ENCODE data around the gene HCFC1.
A peak's percentile ranks its signal among the peaks of the same experiment; 100 is the strongest.

HCFC1 gene

GRCh38 chrX:153971450-153972367 lies at the start of gene HCFC1:
TSS of gene HCFC1 (minus strand) at chrX:153971818. CDS start at chrX:153970840, 978 bp downstream.
- DNase-seq (ENCODE audit: extremely low spot score, insufficient read length, low read depth) (peak; percentile 48), FAIRE-seq (peak; percentile 97)

GRCh38 chrX:154021131-154021611 lies 49.6 kb upstream of the HCFC1 start:
- no peak for DNase-seq (ENCODE audit: extremely low spot score, insufficient read length, low read depth)
- no peak for FAIRE-seq

GRCh38 chrX:154020536-154021115 lies 49.0 kb upstream of the HCFC1 start:
- DNase-seq (ENCODE audit: extremely low spot score, insufficient read length, low read depth) (no peak), FAIRE-seq (peak; percentile 64)

GRCh38 chrX:154019633-154020528 lies 48.3 kb upstream of the HCFC1 start, which contains the start of gene IRAK1:
TSS of gene IRAK1 (minus strand) at chrX:154019902. CDS start at chrX:154019812, 90 bp downstream.
- FAIRE-seq = peak; percentile 59
- DNase-seq (ENCODE audit: extremely low spot score, insufficient read length, low read depth) = no peak

- FAIRE-seq = peak; percentile 56
- no peak for DNase-seq (ENCODE audit: extremely low spot score, insufficient read length, low read depth)
These were observed 47.5 kb upstream of the HCFC1 start for GRCh38 chrX:154019061-154019621.

GRCh38 chrX:154018518-154019060 lies 47.0 kb upstream of the HCFC1 start:
- DNase-seq (ENCODE audit: extremely low spot score, insufficient read length, low read depth) (no peak), FAIRE-seq (peak; percentile 69)

GRCh38 chrX:154017766-154018517 lies 46.3 kb upstream of the HCFC1 start:
- peak; percentile 62 for FAIRE-seq
- no peak for DNase-seq (ENCODE audit: extremely low spot score, insufficient read length, low read depth)

- DNase-seq (ENCODE audit: extremely low spot score, insufficient read length, low read depth) (no peak), FAIRE-seq (no peak)
These were observed 44.9 kb upstream of the HCFC1 start for GRCh38 chrX:154016366-154017076.

- FAIRE-seq (no peak), DNase-seq (ENCODE audit: extremely low spot score, insufficient read length, low read depth) (no peak)
These were observed 44.1 kb upstream of the HCFC1 start for GRCh38 chrX:154015581-154016264.

GRCh38 chrX:154014429-154015380 lies 43.1 kb upstream of the HCFC1 start:
- DNase-seq (ENCODE audit: extremely low spot score, insufficient read length, low read depth) = no peak
- no peak for FAIRE-seq

- FAIRE-seq (peak; percentile 78), DNase-seq (ENCODE audit: extremely low spot score, insufficient read length, low read depth) (no peak)
These were observed 42.2 kb upstream of the HCFC1 start for GRCh38 chrX:154013614-154014360.

- DNase-seq (ENCODE audit: extremely low spot score, insufficient read length, low read depth) (no peak), FAIRE-seq (no peak)
These were observed 41.4 kb upstream of the HCFC1 start for GRCh38 chrX:154013001-154013421.

GRCh38 chrX:154012336-154012991 lies 40.8 kb upstream of the HCFC1 start:
- FAIRE-seq = no peak
- no peak for DNase-seq (ENCODE audit: extremely low spot score, insufficient read length, low read depth)

GRCh38 chrX:154011376-154012335 lies 40.0 kb upstream of the HCFC1 start:
- DNase-seq (ENCODE audit: extremely low spot score, insufficient read length, low read depth) = no peak
- FAIRE-seq = no peak

Data from GM18507 (cell line).